Right cardiac atrium (tissue), 5 donors: Measurements from ENCODE around the gene TP53BP1. TPM values are rescaled to one million over a fixed set of nuclear protein-coding genes. Genes with fewer than 3 reads are reported as not detected.
A peak's percentile ranks its signal among the peaks of the same experiment; 100 is the strongest.

ENCODE experiments used
- ATAC-seq, 2 donors: fragments of 200-7000 bp; cut with Tn5 transposase; one replicate each; pipeline versions ENCODE4 v1.8.0 to v1.9.1; 2020; ENCODE audit warnings: moderate library complexity in 2 of 2, mild to moderate bottlenecking in 1 of 2
- DNase-seq, 3 donors: peaks; one replicate each; pipeline ENCODE4 v3.0.0-alpha.2; 2020
- H3K27ac ChIP-seq: one replicate; pipeline ENCODE4 v1.5.1; 2013; ENCODE audit warnings: mild to moderate bottlenecking, low read length, control low read depth, moderate library complexity
- H3K27me3 ChIP-seq: one replicate; pipeline ENCODE4 v1.6.1; 2013; ENCODE audit not compliant: control insufficient read depth, insufficient read depth
- H3K4me1 ChIP-seq: one replicate; pipeline ENCODE4 v1.6.1; 2013; ENCODE audit warnings: low read length; ENCODE audit not compliant: control insufficient read depth, insufficient read depth
- H3K4me3 ChIP-seq: one replicate; pipeline ENCODE4 v1.5.1; 2013; ENCODE audit warnings: low read length, control low read depth
- H3K9me3 ChIP-seq: one replicate; pipeline ENCODE4 v1.6.1; 2013; ENCODE audit warnings: low read length; ENCODE audit not compliant: control insufficient read depth
- WGBS: extraction: QIAGEN DNeasy Blood & Tissue Kit; methylation state at CpG from one replicate; pipeline ENCODE4 v1.1.7; 2013; 5-methylcytosine and 5-hydroxymethylcytosine counted together
- intact Hi-C, 4 donors: fragments of 100-400 bp; cut with DNase I; formaldehyde crosslinking; loops; one replicate each; pipeline versions ENCODE4 v1.11.0 to v1.14.0; 2022 to 2023
- polyA plus RNA-seq: library from polyadenylated mRNA; stranded (reverse); fragments of 200-250 nt; gene quantifications from one replicate; pipeline ENCODE4 v1.2.3, GENCODE V29; 2013
- total RNA-seq, 4 donors: library from RNA; stranded (reverse); fragmentation: NEBNext Ultra II Directional; extraction: Animal tissue kit (Norgen Biotek cat#: 25700); gene quantifications; one replicate each; pipeline ENCODE4 v1.2.1, GENCODE V29; 2021
- donor health status: healthy with polysubstance abuse.
- donor health status: DM: no; HTN: yes; CAD: no.
- donor health status: DM: no; HTN: no; CAD: no.
- donor health status: DM: no; HTN: yes; CAD: no; lungs with severe emphysema.
- donor health status: DM: yes; HTN: yes; CAD: no.

TP53BP1 gene
- total and polyA plus RNA-seq, 5 donors = 14.6 to 44.4 (median 33.6) TPM

- H3K27me3 ChIP-seq = no peaks in the 10 kb centered on the region
- intact Hi-C loops = no loop called here
- no peak overlapping the region for H3K4me3 ChIP-seq
- DNase-seq = peak in 1 of 3 donors; percentile 32
- WGBS = 80% methylated on average over 13 of the region's 13 CpGs
- ATAC-seq = no peak
- no peaks in the 10 kb centered on the region for H3K9me3 ChIP-seq
- no peak overlapping the region for H3K27ac ChIP-seq
- H3K4me1 ChIP-seq = no peaks in the 10 kb centered on the region
These were observed 116.8 kb downstream of the TP53BP1 start for GRCh38 chr15:43376017-43376705.

- H3K27me3 ChIP-seq = no peaks in the 10 kb centered on the region
- peak; percentile 86 to 95 (median 93) for DNase-seq
- WGBS = 3% methylated on average over 66 of the region's 66 CpGs
- intact Hi-C loops = no loop called here
- no peak within 1 kb of the TSS for H3K27ac ChIP-seq
- peak within 1 kb of the TSS; percentile 87 for H3K4me3 ChIP-seq
- ATAC-seq = peak; percentile 97 to 98
- H3K9me3 ChIP-seq = no peaks in the 10 kb centered on the region
- H3K4me1 ChIP-seq = peaks cover 5% of the 10 kb centered on the region
These were observed 121.7 kb downstream of the TP53BP1 start, which contains the start of the genes TUBGCP4 and ZSCAN29 for GRCh38 chr15:43370975-43371974. TUBGCP4 (plus strand) TSS chr15:43371101; CDS start chr15:43371355, 254 bp downstream. ZSCAN29 (minus strand) TSS chr15:43371043; CDS start chr15:43369913, 1,130 bp downstream.

GRCh38 chr15:43370310-43370974 lies 122.5 kb downstream of the TP53BP1 start:
- ATAC-seq = peak; percentile 74 to 76
- Histone ChIP-seq H3K27ac (no peak overlapping the region), H3K4me3 (peak overlapping the region; percentile 87), H3K4me1 (peaks cover 5% of the 10 kb centered on the region), H3K27me3 (no peaks in the 10 kb centered on the region), H3K9me3 (no peaks in the 10 kb centered on the region)
- under 1% methylated on average over 45 of the region's 45 CpGs for WGBS
- peak; percentile 29 to 53 (median 42) for DNase-seq
- intact Hi-C loops = no loop called here

- Histone ChIP-seq H3K9me3 (peaks cover 8% of the 10 kb centered on the region), H3K4me3 (no peak overlapping the region), H3K4me1 (no peaks in the 10 kb centered on the region), H3K27me3 (no peaks in the 10 kb centered on the region), H3K27ac (no peak overlapping the region)
- no peak for ATAC-seq
- no peak for DNase-seq
- WGBS = 99% methylated on average over 7 of the region's 7 CpGs
- intact Hi-C loops = no loop called here
These were observed 131.5 kb downstream of the TP53BP1 start for GRCh38 chr15:43361313-43361903.

GRCh38 chr15:43360821-43361220 lies 132.1 kb downstream of the TP53BP1 start:
- Histone ChIP-seq H3K27me3 (no peaks in the 10 kb centered on the region), H3K4me3 (no peak overlapping the region), H3K9me3 (peaks cover 8% of the 10 kb centered on the region), H3K27ac (no peak overlapping the region), H3K4me1 (no peaks in the 10 kb centered on the region)
- 87% methylated on average over 4 of the region's 4 CpGs for WGBS
- intact Hi-C loops = no loop called here
- DNase-seq = no peak
- no peak for ATAC-seq

Other genes starting within 250 kb of the TP53BP1 start
- gene TGM5, start 226.2 kb downstream of the TP53BP1 start, total RNA-seq = not detected
- gene TGM5, start 226.2 kb downstream of the TP53BP1 start, polyA plus RNA-seq = 0.02 TPM
- not detected for gene TGM7, start 190.9 kb downstream of the TP53BP1 start, total RNA-seq
- gene TGM7, start 190.9 kb downstream of the TP53BP1 start, polyA plus RNA-seq = not detected
- gene LCMT2, start 162.6 kb downstream of the TP53BP1 start, total RNA-seq = 10 to 100 TPM in 1 of 4 donors, 1 to 10 TPM in 3; 7.9 to 10.4 (median 9.6) TPM
- 5.4 TPM for gene LCMT2, start 162.6 kb downstream of the TP53BP1 start, polyA plus RNA-seq
- 10 to 100 TPM; 12.3 to 13.4 (median 12.5) TPM for gene ZSCAN29, start 122.1 kb downstream of the TP53BP1 start, total RNA-seq
- gene ZSCAN29, start 122.1 kb downstream of the TP53BP1 start, polyA plus RNA-seq = 4.7 TPM
- 10 to 100 TPM; 10.8 to 12.4 (median 11.8) TPM for gene TUBGCP4, start 122.1 kb downstream of the TP53BP1 start, total RNA-seq
- 5.2 TPM for gene TUBGCP4, start 122.1 kb downstream of the TP53BP1 start, polyA plus RNA-seq
- gene MAP1A, start 24.5 kb upstream of the TP53BP1 start, total RNA-seq = 10 to 100 TPM; 39.5 to 87.6 (median 58.9) TPM
- gene MAP1A, start 24.5 kb upstream of the TP53BP1 start, polyA plus RNA-seq = 29.7 TPM
- 10 to 100 TPM; 17.6 to 26.7 (median 22.3) TPM for gene PPIP5K1, start 97.1 kb upstream of the TP53BP1 start, total RNA-seq
- 6.8 TPM for gene PPIP5K1, start 97.1 kb upstream of the TP53BP1 start, polyA plus RNA-seq
- gene CKMT1B, start 100.9 kb upstream of the TP53BP1 start, total RNA-seq = 1 to 10 TPM in 1 of 4 donors, under 1 TPM in 3; 0.40 to 1.2 (median 0.57) TPM
- gene CKMT1B, start 100.9 kb upstream of the TP53BP1 start, polyA plus RNA-seq = 2.7 TPM
- under 1 TPM in 2 of 4 donors, not detected in 2; 0.11 to 0.34 TPM for gene STRC, start 125.6 kb upstream of the TP53BP1 start, total RNA-seq
- 0.09 TPM for gene STRC, start 125.6 kb upstream of the TP53BP1 start, polyA plus RNA-seq
- gene CATSPER2, start 155.7 kb upstream of the TP53BP1 start, total RNA-seq = 1 to 10 TPM; 1.2 to 2.0 (median 1.6) TPM
- gene CATSPER2, start 155.7 kb upstream of the TP53BP1 start, polyA plus RNA-seq = 2.5 TPM
- under 1 TPM in 3 of 4 donors, not detected in 1; 0.40 to 0.50 (median 0.43) TPM for gene CKMT1A, start 200.7 kb upstream of the TP53BP1 start, total RNA-seq
- 1.8 TPM for gene CKMT1A, start 200.7 kb upstream of the TP53BP1 start, polyA plus RNA-seq